GM12878 (cell line): ENCODE data around the gene TMEM207. TPM values are rescaled to one million over a fixed set of nuclear protein-coding genes. Genes with fewer than 3 reads are reported as not detected.

Experiments used
- ATAC-seq: fragments of 200-7000 bp; cut with Tn5 transposase; 3 replicates; pipeline ENCODE4 v1.9.1; 2020; ENCODE audit warnings: mild to moderate bottlenecking, moderate library complexity
- BruUV-seq: library from RNA; stranded (reverse); fragments of 400-500 nt; replicated peaks from 2 replicates; lab custom pipeline; 2021; lab: Mats Ljungman, UMichigan
- CTCF ChIA-PET: fragments of 300-600 bp; sonication (Branson Sonifier 250); formaldehyde crosslinking; extraction: SDS; loops from one replicate; lab custom pipeline; 2021; ENCODE audit warnings: inconsistent platforms; lab: Yijun Ruan, JAX
- POLR2A ChIA-PET: fragments of 350-600 bp; formaldehyde crosslinking; extraction: SDS; loops from one replicate; lab custom pipeline; 2021; ENCODE audit warnings: inconsistent platforms; lab: Charles Lee
- RAD21 ChIA-PET: fragments of 300-600 bp; sonication (Branson Sonifier 250); formaldehyde crosslinking; loops from one replicate; lab custom pipeline; 2023; ENCODE audit warnings: antibody characterized with exemption; ENCODE audit not compliant: unreplicated experiment; lab: Charles Lee
- SMC1A ChIA-PET: fragments of 300-600 bp; sonication (Branson Sonifier 250); formaldehyde crosslinking; loops from one replicate; lab custom pipeline; 2023; ENCODE audit not compliant: unreplicated experiment, uncharacterized antibody; lab: Charles Lee
- DNase-seq: peaks from one replicate; pipeline ENCODE4 v3.0.0-alpha.2; 2011; ENCODE audit warnings: low read depth, low spot score
- FAIRE-seq: peaks from 3 replicates; lab custom pipeline; 2011; peaks lifted over from hg19 to GRCh38; lab: Jason Lieb, UNC
- H2AFZ ChIP-seq: 2 replicates; pipeline ENCODE4 v1.6.0; 2011; ENCODE audit warnings: low read depth, low read length, control low read depth; ENCODE audit not compliant: control insufficient read depth
- H3K27ac ChIP-seq: 2 replicates; pipeline ENCODE4 v1.5.1; 2011; ENCODE audit warnings: control low read depth; ENCODE audit not compliant: control insufficient read depth, insufficient read depth
- H3K27me3 ChIP-seq, 2 experiments: replicated peaks in 1 of 2; 2 replicates each; pipeline versions ENCODE4 v1.6.0 to v1.6.1; 2011; ENCODE audit warnings: low read length in 1 of 2; ENCODE audit not compliant: control insufficient read depth in 2 of 2, insufficient read depth in 2 of 2
- H3K36me3 ChIP-seq, 2 experiments: 2 replicates each; pipeline ENCODE4 v1.5.1; 2011; ENCODE audit warnings: low read length in 1 of 2; ENCODE audit not compliant: control insufficient read depth in 2 of 2, insufficient read depth in 2 of 2
- H3K4me1 ChIP-seq: 2 replicates; pipeline ENCODE4 v1.6.1; 2011; ENCODE audit warnings: mild to moderate bottlenecking, low read length, moderate library complexity, mixed read lengths; ENCODE audit not compliant: control insufficient read depth, insufficient read depth
- H3K4me2 ChIP-seq: 2 replicates; pipeline ENCODE4 v1.6.0; 2011; ENCODE audit warnings: control low read depth; ENCODE audit not compliant: control insufficient read depth, insufficient read depth
- H3K4me3 ChIP-seq: fragments of 200-600 bp; sonication (generic); 2 replicates; pipeline ENCODE4 v1.5.1; 2016
- H3K79me2 ChIP-seq: 2 replicates; pipeline ENCODE4 v1.6.0; 2011; ENCODE audit warnings: low read length; ENCODE audit not compliant: control insufficient read depth, insufficient read depth
- H3K9ac ChIP-seq: 2 replicates; pipeline ENCODE4 v1.8.0; 2011; ENCODE audit warnings: low read length, control low read depth, mixed read lengths; ENCODE audit not compliant: control insufficient read depth, insufficient read depth
- H3K9me3 ChIP-seq: replicated peaks from 3 replicates; pipeline ENCODE4 v1.5.1; 2011; ENCODE audit warnings: mild to moderate bottlenecking, low read length; ENCODE audit not compliant: control insufficient read depth, insufficient read depth
- H4K20me1 ChIP-seq: 2 replicates; pipeline ENCODE4 v1.6.0; 2011; ENCODE audit not compliant: control insufficient read depth, insufficient read depth
- CREB1 ChIP-seq: IDR thresholded peaks from 2 replicates; pipeline ENCODE4 v1.6.1; 2012; ENCODE audit warnings: low read depth, mild to moderate bottlenecking, inconsistent platforms
- HDGF ChIP-seq: fragments of 450-650 bp; IDR thresholded peaks from 2 replicates; pipeline ENCODE4 v1.6.1; 2016; ENCODE audit warnings: antibody characterized with exemption
- IRF5 ChIP-seq: fragments of 450-650 bp; IDR thresholded peaks from 2 replicates; pipeline ENCODE4 v1.6.1; 2017; ENCODE audit warnings: borderline replicate concordance
- JUNB ChIP-seq: IDR thresholded peaks from 2 replicates; pipeline ENCODE4 v1.6.1; 2016; ENCODE audit warnings: antibody characterized with exemption, mild to moderate bottlenecking
- NR2F1 ChIP-seq: fragments of 450-650 bp; conservative IDR thresholded peaks from 2 replicates; pipeline ENCODE4 v1.6.1; 2017; ENCODE audit warnings: mild to moderate bottlenecking
- PBX3 ChIP-seq: IDR thresholded peaks from 2 replicates; pipeline ENCODE4 v1.6.1; 2011; ENCODE audit warnings: mild to moderate bottlenecking, low read depth, low read length, moderate library complexity; ENCODE audit not compliant: insufficient replicate concordance
- PRDM15 ChIP-seq: fragments of 450-650 bp; formaldehyde crosslinking; IDR thresholded peaks from 2 replicates; pipeline ENCODE4 v1.4.0; 2020; ENCODE audit warnings: mild to moderate bottlenecking, moderate library complexity
- RAD21 ChIP-seq: IDR thresholded peaks from 2 replicates; pipeline ENCODE4 v1.6.1; 2011; ENCODE audit warnings: mild to moderate bottlenecking, low read depth, low read length, moderate library complexity; ENCODE audit not compliant: insufficient read depth
- ZBTB33 ChIP-seq: fragments of 450-650 bp; IDR thresholded peaks from 2 replicates; pipeline ENCODE4 v1.6.1; 2017; ENCODE audit warnings: mild to moderate bottlenecking
- in situ Hi-C: fragments of 300-500 bp; cut with MboI; formaldehyde crosslinking; loops from 9 replicates; pipeline ENCODE4 v1.14.3; 2018; ENCODE audit warnings: mixed read lengths
- intact Hi-C: fragments of 100-400 bp; cut with micrococcal nuclease; formaldehyde crosslinking; loops from one replicate; pipeline ENCODE4 v1.14.2; 2022; ENCODE audit not compliant: unreplicated experiment
- polyA plus RNA-seq, 11 experiments: library from polyadenylated mRNA; depleted of rRNA in 4 of 11; unstranded in 6 of 11; stranded (reverse) in 5 of 11; fragments of >200 nt; fragmentation: Nextera tagmentation in 4 of 11; fragmentation: Illumina TruSeq in 1 of 11; extraction: Ambion mirVana in 4 of 11; extraction: Trizol in 1 of 11; gene quantifications; 1 replicate in 1 of 11; 2 replicates in 10 of 11; pipeline versions ENCODE4 v1.2.1 to v1.2.3, GENCODE V29; 2011 to 2016; ENCODE audit warnings: inconsistent platforms in 2 of 11, missing spikeins in 2 of 11, low read depth in 1 of 11
- total RNA-seq, 4 experiments: library from RNA; depleted of rRNA in 3 of 4; stranded (reverse); fragments of >200 nt in 3 of 4; fragmentation: Illumina TruSeq in 1 of 4; extraction: Trizol in 1 of 4; gene quantifications; 2 replicates each; pipeline versions ENCODE4 v1.2.1 to v1.2.3, GENCODE V29; 2013 to 2021

TMEM207 gene
- total and polyA plus RNA-seq, 10 of the 15 experiments (the other 5 are each of a cell fraction or from before 2014, with no cell fraction given) = not detected

- TF ChIP-seq PBX3 (peak; percentile 17), PRDM15 (no peak), RAD21 (peak; percentile 82), CREB1 (no peak)
Measured at GRCh38 chr3:190384309-190384756, 65.4 kb downstream of the TMEM207 start (continued).

GRCh38 chr3:190382082-190382481 is 67.6 kb downstream of the TMEM207 start:
- no peak overlapping the region for H2AFZ ChIP-seq
- TF ChIP-seq HDGF (no peak), JUNB (peak; percentile 25; the same call in 1 of the 2 replicates), ZBTB33 (no peak), IRF5 (no peak), NR2F1 (no peak)
- DNase-seq (no peak), FAIRE-seq (no peak), ATAC-seq (peak; percentile 40)
- ChIA-PET RAD21 (interaction anchor here (0.7 kb wide), 2 partner anchors 156 to 878 kb away, joined by 3 read pairs; no protein-coding TSS in a partner anchor), CTCF (interaction anchor here (6.0 kb wide), 1 partner anchor 421 kb away, joined by 64 read pairs; no protein-coding TSS in a partner anchor), POLR2A (no interaction called here), SMC1A (interaction anchor here (1.0 to 2.0 kb wide), 5 partner anchors 17 to 281 kb away, joined by 3 to 8 read pairs (median 3); no protein-coding TSS in a partner anchor)
- no peaks in the 10 kb centered on the region for H4K20me1 ChIP-seq
- no peak overlapping the region for H3K4me3 ChIP-seq
- no peaks in the 10 kb centered on the region for H3K27me3 ChIP-seq
- no peak overlapping the region for H3K27ac ChIP-seq
- no peaks in the 10 kb centered on the region for H3K79me2 ChIP-seq
- in situ Hi-C loops = loop anchor here (10.0 kb wide), 1 partner anchor 417 kb away; no protein-coding TSS in a partner anchor
- intact Hi-C loops = no loop called here
- no peaks in the 10 kb centered on the region for H3K9me3 ChIP-seq
- no peaks in the 10 kb centered on the region for H3K36me3 ChIP-seq
- no peak overlapping the region for H3K4me2 ChIP-seq
- BruUV-seq = no TSS peak
- no peaks in the 10 kb centered on the region for H3K4me1 ChIP-seq
- H3K9ac ChIP-seq = no peak overlapping the region
